Hematopoietic multipotent progenitor cell treated with erythropoietin and hydrocortisone succinate and interleukin-3 and kit ligand, for 8 days (in vitro differentiated cells): Measurements from ENCODE around the gene PIGU.

Experiments used
- DNase-seq: peaks from one replicate; pipeline ENCODE4 v3.0.0-alpha.2; 2015

The PIGU gene

GRCh38 chr20:34575756-34576155, 101.1 kb downstream of the PIGU start:
- DNase-seq = no peak

DNA sequence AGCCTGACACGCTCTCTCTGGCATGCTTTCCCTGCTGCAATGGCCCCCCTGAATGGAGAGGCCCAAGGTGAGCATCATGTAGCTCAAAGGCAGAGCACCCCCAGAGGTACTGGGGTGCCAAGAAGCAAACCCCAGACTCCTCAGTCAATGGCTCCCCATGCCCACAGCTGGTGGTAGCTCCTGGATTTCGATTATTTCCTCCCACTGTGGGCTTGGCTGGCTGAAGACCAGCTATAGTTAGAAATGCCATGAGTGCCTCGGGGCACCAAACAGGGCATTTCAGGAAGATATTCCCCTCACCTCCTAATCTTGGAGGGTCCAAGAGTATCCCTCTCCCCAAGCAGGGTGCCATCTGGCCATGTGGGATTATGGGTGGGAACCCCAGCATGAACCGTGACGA, 101.6 kb downstream of the PIGU start:
- DNase-seq = no peak

- DNase-seq = no peak
Measured at GRCh38 chr20:34574861-34575260, 102.0 kb downstream of the PIGU start.

DNA sequence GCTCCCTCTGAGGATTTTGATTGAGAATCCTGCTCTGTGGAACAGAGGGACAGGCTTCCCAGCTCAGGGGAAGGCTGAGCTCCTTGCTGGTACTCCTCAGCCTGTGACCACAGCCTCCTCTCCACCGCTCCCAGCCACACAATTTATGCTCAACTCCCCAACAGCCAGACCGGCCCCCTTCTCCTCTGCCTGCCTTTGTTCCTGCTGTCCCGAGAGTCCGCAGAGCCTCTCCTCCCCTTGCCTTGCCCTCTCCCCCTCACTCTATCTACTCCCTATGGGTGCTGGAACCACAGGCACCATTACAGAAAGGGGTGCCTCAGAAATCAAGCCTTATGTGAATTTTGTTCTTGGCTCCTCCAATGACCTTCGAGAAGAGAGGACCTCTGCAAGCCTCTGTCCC, 102.5 kb downstream of the PIGU start:
- no peak for DNase-seq

DNA sequence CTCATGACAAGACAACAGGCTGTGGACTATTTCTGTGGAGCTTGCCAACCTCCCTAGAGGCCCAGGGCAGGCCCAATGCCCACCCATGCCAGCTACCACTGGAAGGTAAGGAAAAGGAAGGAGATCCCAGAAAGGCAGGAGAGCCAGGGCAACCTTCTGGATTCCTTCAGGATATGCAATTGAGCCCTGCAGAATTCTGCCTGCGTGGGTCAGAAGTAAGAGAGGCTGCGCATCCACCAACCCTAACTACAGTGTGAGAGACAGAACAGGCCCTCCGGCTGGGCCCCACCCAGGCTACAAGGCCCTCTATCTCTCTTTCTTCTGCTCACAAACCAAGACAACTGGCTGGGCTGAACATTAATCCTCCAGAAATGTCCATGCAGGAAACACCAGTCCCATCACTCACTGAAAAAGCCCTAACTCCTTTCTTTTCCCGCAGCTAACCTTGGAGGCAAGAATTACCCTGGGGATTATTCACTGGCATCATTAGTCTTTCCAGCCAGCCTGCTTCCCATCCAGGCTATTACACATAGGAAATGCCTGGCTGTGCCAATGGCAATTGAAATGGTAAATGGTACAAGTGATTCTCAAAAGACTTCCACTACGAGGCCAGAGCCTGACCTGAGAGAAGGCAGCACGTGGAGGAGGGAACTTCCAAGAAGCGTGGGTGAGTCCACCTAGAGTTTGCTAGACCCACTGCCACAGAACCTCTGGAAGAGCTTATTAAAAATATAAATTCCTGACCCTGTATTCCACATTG, 103.2 kb downstream of the PIGU start:
- DNase-seq = no peak

GRCh38 chr20:34571753-34572152, 105.1 kb downstream of the PIGU start:
- DNase-seq = no peak

DNA sequence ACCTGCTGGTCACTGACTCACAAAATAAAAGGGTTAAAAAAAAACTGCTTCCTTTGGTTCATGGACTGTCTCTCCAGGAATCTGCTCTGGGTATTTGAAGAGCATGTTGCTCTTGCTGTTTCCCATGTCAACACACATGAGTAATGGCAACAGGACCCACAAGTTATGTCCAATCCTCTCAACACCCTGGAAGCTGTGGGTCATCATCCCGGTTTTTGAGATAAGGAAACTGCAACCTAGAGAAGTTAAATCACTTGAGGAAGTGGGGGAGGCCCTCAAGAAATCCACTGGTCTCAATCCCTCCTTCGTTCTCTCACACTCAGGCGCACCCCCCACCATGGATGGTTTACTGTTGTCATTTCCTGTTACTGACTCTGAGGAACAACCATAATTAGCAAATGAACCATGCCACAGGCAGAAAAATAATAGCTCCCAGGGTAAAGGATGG, 106.0 kb downstream of the PIGU start:
- DNase-seq = peak; percentile 12

- no peak for DNase-seq
Measured at GRCh38 chr20:34569598-34569997, 107.3 kb downstream of the PIGU start.

DNA sequence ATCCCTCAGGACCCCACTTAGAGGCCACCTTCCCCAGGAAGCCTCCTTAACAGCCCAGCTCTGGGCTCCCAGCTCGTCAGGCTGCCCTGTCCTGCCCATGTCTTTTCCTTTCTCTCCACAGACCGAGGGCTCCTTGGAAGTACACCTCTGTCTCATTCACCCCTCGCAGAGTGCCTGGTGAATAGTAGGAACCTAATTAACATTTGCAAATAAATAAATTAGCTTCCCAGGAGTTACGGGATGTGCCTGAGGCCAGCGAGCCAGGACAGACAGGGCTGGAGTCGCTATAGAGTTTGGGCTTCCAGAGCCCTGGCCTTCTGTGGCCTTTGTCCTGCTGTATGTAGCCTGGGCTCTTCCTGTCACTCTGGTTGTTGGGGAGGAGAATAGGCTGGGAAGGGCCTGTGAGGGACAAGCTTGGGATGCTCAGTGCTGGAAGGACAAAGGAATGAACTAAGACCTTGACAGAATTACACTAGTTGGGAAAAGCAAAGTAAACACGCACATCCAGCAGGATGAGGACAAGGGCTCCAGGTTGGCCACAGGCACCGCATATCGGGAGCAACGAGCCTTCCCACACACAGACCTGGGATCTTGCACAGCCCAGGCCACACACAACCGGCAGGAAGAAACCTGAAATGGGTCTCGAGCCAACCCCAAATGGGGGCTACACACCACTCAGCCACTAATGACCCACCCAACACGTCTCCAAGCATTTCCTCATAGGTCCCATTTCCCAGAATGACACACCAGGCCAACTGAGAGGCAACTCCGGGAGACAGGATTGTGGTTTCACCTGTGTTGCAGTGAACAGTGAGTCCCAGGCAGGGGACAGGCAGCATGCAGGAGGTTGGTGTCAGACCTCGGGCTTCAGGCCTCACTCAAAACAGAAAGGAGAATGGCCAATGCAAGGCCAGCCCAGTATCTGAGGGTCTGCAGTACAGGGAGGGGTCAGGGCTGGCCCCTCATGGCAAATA, 108.7 kb downstream of the PIGU start:
- DNase-seq = no peak

- DNase-seq = no peak
Measured at GRCh38 chr20:34566978-34567891, 109.7 kb downstream of the PIGU start.

- no peak for DNase-seq
Measured at GRCh38 chr20:34564833-34565232, 112.1 kb downstream of the PIGU start.

GRCh38 chr20:34562641-34563040, 114.3 kb downstream of the PIGU start:
- peak; percentile 28 for DNase-seq

- DNase-seq = no peak
Measured at GRCh38 chr20:34561661-34562060, 115.2 kb downstream of the PIGU start.

GRCh38 chr20:34560614-34561013, 116.3 kb downstream of the PIGU start:
- DNase-seq = no peak

DNA sequence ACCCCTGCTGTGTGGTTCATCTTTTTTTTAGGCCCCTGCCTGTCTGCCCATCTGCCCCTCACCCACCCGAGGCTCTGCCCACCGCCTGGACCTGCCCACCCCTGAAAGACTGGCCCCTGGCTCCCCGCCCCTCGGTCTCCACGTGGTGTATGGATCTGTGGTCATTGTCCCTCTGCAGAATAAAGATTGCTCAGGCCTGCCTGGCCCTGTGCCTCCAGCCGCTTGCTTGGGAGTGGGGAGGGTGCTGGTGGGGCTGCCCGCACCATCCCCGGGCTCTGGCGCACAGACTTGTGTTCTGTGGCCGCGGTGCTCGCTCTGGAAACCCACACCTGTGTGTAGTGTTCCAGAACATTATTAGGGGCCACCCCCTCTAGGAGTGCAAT, 116.8 kb downstream of the PIGU start:
- no peak for DNase-seq

DNA sequence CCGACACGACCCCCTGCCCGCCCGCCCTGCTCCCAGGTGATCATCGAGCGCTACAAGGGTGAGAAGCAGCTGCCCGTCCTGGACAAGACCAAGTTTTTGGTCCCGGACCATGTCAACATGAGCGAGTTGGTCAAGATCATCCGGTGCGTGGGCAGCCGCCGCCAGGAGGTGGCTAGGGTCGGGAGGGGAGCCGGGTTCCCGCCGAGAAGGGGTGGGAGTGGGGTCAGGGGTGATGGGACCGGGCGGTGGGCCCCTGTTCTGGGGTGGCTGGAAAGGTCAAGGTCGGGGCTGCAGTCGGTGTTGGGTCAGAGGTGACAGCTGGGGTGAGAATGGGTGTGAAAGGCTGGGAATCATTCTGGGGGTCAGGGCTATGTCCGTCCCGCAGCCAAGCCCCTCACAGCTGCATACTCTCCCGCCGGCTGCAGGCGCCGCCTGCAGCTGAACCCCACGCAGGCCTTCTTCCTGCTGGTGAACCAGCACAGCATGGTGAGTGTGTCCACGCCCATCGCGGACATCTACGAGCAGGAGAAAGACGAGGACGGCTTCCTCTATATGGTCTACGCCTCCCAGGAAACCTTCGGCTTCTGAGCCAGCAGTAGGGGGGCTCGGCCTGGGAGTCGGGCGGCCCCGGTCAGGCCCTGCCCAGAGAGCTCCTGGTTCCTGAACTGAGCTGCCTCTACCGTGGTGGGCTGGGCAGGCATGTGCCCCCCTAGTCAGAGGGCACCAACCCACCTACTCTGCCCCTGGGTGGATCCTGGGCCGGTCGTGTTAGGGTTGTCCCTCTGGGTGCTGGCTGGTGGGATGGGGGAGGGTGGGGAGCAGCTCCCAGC, 117.4 kb downstream of the PIGU start:
- DNase-seq = no peak

GRCh38 chr20:34558320-34559218, 118.3 kb downstream of the PIGU start, which contains the start of gene MAP1LC3A:
TSS of gene MAP1LC3A (plus strand) at chr20:34558718. CDS start at chr20:34558869, 151 bp downstream.
- DNase-seq = peak; percentile 93

DNA sequence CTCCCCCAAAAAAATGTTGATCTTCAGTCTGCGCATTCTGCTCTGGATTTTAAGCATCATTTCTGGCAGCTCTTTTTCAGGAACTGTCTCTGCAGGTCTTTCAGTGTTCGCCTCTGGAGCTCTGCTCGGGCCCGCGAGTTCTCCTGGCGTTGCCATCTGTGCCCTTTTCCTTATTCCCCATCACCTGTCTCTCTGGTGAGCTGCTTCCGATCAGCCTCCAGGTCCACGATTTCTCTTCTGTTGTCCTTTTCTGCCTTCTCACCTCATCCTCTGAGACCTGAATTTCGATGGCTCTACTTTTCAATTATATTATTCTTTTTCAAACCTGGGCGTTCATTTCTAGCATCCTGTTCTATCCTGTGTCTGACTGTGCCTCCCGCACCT, 119.0 kb downstream of the PIGU start:
- DNase-seq = no peak

DNA sequence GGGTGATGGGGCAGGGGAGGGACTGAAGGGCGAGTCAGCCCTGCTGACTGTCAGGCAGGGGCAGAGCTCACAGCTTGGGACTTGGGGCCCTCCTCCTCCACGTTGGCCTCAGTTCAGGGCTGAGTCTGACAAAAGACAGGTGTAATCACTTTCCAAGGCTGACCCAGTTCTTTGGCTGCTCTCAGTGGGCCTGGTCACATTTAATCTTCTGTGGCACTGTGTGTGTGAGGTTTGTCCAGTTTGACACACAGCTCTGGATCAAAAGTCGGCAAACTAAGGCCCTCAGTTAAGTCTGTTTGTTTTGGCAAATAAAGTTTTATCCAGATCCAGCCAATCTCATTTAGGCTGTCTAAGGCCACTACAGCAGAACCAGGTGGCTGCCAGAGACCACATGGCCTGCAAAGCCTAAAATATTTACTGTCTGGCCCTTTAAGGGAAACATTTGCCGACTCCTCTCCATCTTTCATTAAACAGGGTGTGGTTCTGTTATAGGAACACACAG, 123.5 kb downstream of the PIGU start:
- DNase-seq = no peak

DNA sequence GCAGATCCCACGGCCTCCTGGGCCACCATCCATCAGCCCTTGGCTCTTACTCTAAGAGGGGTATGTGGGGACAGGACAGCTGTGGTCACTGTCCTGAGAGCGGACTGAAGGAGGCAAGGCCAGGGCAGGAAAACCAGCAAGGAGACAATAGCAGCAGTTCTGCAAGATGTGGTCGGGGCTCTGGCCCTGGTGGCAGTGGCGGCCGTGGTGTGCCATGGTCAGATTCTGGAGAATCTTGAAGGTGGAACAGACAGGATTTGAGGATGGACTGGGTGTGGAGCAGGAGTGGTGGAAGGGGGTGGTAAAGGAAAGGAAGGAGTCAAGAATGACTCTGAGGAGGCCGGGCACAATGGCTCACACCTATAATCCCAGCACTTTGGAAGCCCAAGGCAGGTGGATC, 124.3 kb downstream of the PIGU start:
- DNase-seq = no peak

DNA sequence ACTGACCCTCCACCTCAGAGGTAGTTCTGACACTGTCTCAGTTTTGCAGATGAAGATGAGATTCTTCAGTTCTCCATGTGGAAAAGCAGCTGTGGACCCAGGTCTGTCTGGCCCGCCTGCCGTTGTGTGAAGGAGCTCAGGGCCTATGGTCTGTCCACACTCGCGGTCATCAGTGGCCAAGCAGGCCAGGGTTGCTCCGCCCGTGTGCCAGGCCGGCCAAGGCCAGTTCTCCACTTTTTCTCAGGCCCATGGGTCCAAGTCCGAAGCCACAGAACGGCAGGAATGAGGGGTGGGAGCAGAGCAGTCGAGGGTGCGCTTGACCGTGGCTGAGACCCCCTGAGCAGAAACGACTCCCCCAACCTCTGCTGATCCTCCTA, 127.0 kb downstream of the PIGU start:
- no peak for DNase-seq
